ENCODE measurements around the gene ICAM2. TPM values are rescaled to one million over a fixed set of nuclear protein-coding genes. Genes with fewer than 3 reads are reported as not detected.

Gene ICAM2
- total RNA-seq, 1 donor from 2014 or later: not detected

GRCh38 chr17:64067657-64068056 is 47.2 kb upstream of the ICAM2 start:
- DNase-seq (ENCODE audit: low read depth) (peak; percentile 8), FAIRE-seq (no peak)
- peaks cover 5% of the 10 kb centered on the region for H3K36me3 ChIP-seq (ENCODE audit: insufficient read depth, low read length)
- H3K4me3 ChIP-seq (ENCODE audit: insufficient read depth, low read depth, low read length): no peak overlapping the region
- H3K79me2 ChIP-seq (ENCODE audit: insufficient read depth, low read length): no peaks in the 10 kb centered on the region
- H3K27ac ChIP-seq (ENCODE audit: low read depth, low read length): no peak overlapping the region
- no peak overlapping the region for H3K27ac Mint-ChIP-seq (ENCODE audit: unreplicated experiment)
- H3K9me3 Mint-ChIP-seq (ENCODE audit: unreplicated experiment): peaks cover 21% of the 10 kb centered on the region
- no peaks in the 10 kb centered on the region for H3K27me3 ChIP-seq (ENCODE audit: insufficient read depth, low read length)
- no peak overlapping the region for H3K9ac ChIP-seq (ENCODE audit: low read length)
- no peaks in the 10 kb centered on the region for H4K20me1 ChIP-seq (ENCODE audit: insufficient read depth, low read length)
- peaks cover 11% of the 10 kb centered on the region for H3K9me3 ChIP-seq (ENCODE audit: insufficient read depth, low read depth, low read length)
- no peak overlapping the region for H3K4me2 ChIP-seq (ENCODE audit: low read length)
- peaks cover 1% of the 10 kb centered on the region for H3K4me1 Mint-ChIP-seq (ENCODE audit: low read depth, unreplicated experiment)
- H2AFZ ChIP-seq (ENCODE audit: low read depth, low read length): no peak overlapping the region
- TF ChIP-seq CTCF (IDR thresholded peaks at IDR 0.05; ENCODE audit: insufficient read depth, low read depth, low read length): no peak
- no peaks in the 10 kb centered on the region for H3K4me1 ChIP-seq (ENCODE audit: insufficient read depth, low read length)
- no peaks in the 10 kb centered on the region for H3K27me3 Mint-ChIP-seq (ENCODE audit: low read depth, unreplicated experiment)
- peaks cover 66% of the 10 kb centered on the region for H3K36me3 Mint-ChIP-seq (ENCODE audit: low read depth, unreplicated experiment)
- no peak overlapping the region for H3K4me3 Mint-ChIP-seq (ENCODE audit: unreplicated experiment)

- peaks cover 1% of the 10 kb centered on the region for H3K4me1 Mint-ChIP-seq (ENCODE audit: low read depth, unreplicated experiment)
- Histone ChIP-seq H3K4me3 (ENCODE audit: insufficient read depth, low read depth, low read length) (no peak overlapping the region), H4K20me1 (ENCODE audit: insufficient read depth, low read length) (no peaks in the 10 kb centered on the region), H3K9me3 (ENCODE audit: insufficient read depth, low read depth, low read length) (peaks cover 11% of the 10 kb centered on the region), H2AFZ (ENCODE audit: low read depth, low read length) (no peak overlapping the region), H3K9ac (ENCODE audit: low read length) (no peak overlapping the region), H3K27me3 (ENCODE audit: insufficient read depth, low read length) (no peaks in the 10 kb centered on the region), H3K4me2 (ENCODE audit: low read length) (no peak overlapping the region), H3K27ac (ENCODE audit: low read depth, low read length) (no peak overlapping the region), H3K79me2 (ENCODE audit: insufficient read depth, low read length) (no peaks in the 10 kb centered on the region), H3K36me3 (ENCODE audit: insufficient read depth, low read length) (peaks cover 5% of the 10 kb centered on the region), H3K4me1 (ENCODE audit: insufficient read depth, low read length) (no peaks in the 10 kb centered on the region)
- TF ChIP-seq CTCF (IDR thresholded peaks at IDR 0.05; ENCODE audit: insufficient read depth, low read depth, low read length) (no peak), EZH2 (IDR thresholded peaks at IDR 0.05; ENCODE audit: insufficient read depth, low read length) (no peak)
- DNase-seq (ENCODE audit: low read depth) (no peak), FAIRE-seq (no peak)
- H3K27me3 Mint-ChIP-seq (ENCODE audit: low read depth, unreplicated experiment): no peaks in the 10 kb centered on the region
- H3K4me3 Mint-ChIP-seq (ENCODE audit: unreplicated experiment): no peak overlapping the region
- H3K36me3 Mint-ChIP-seq (ENCODE audit: low read depth, unreplicated experiment): peaks cover 60% of the 10 kb centered on the region
- no peak overlapping the region for H3K27ac Mint-ChIP-seq (ENCODE audit: unreplicated experiment)
- peaks cover 21% of the 10 kb centered on the region for H3K9me3 Mint-ChIP-seq (ENCODE audit: unreplicated experiment)
These were observed 46.3 kb upstream of the ICAM2 start for GRCh38 chr17:64066716-64067115.

DNA sequence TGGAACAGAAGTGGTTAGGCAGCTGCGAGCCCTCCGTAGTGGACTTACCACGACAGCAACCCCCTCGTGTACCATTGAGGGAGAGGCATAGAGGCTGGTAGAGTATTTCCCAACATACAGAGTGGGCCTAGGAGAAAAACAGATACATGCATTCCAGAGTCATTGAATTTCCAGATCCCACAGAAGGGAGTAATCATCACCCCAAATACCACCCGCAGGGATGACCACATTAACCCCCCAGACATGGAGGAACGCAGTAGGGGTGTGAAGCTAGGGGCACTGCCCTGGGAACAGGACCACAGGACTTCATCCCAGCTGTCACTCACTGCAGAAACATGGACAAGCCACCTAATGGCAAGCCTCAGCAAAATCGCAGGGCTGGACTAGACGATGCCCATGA is 44.7 kb upstream of the ICAM2 start:
- H2AFZ ChIP-seq (ENCODE audit: low read depth, low read length): no peak overlapping the region
- TF ChIP-seq CTCF (IDR thresholded peaks at IDR 0.05; ENCODE audit: insufficient read depth, low read depth, low read length) (no peak), EZH2 (IDR thresholded peaks at IDR 0.05; ENCODE audit: insufficient read depth, low read length) (no peak)
- H3K79me2 ChIP-seq (ENCODE audit: insufficient read depth, low read length): no peaks in the 10 kb centered on the region
- H3K27me3 ChIP-seq (ENCODE audit: insufficient read depth, low read length): no peaks in the 10 kb centered on the region
- DNase-seq (ENCODE audit: low read depth) (no peak), FAIRE-seq (no peak)
- H4K20me1 ChIP-seq (ENCODE audit: insufficient read depth, low read length): no peaks in the 10 kb centered on the region
- H3K36me3 Mint-ChIP-seq (ENCODE audit: low read depth, unreplicated experiment): peaks cover 53% of the 10 kb centered on the region
- no peak overlapping the region for H3K27ac Mint-ChIP-seq (ENCODE audit: unreplicated experiment)
- H3K4me2 ChIP-seq (ENCODE audit: low read length): no peak overlapping the region
- peaks cover 3% of the 10 kb centered on the region for H3K4me1 ChIP-seq (ENCODE audit: insufficient read depth, low read length)
- H3K9me3 Mint-ChIP-seq (ENCODE audit: unreplicated experiment): peaks cover 16% of the 10 kb centered on the region
- H3K36me3 ChIP-seq (ENCODE audit: insufficient read depth, low read length): peaks cover 5% of the 10 kb centered on the region
- H3K27ac ChIP-seq (ENCODE audit: low read depth, low read length): no peak overlapping the region
- peaks cover 11% of the 10 kb centered on the region for H3K9me3 ChIP-seq (ENCODE audit: insufficient read depth, low read depth, low read length)
- peaks cover 6% of the 10 kb centered on the region for H3K4me1 Mint-ChIP-seq (ENCODE audit: low read depth, unreplicated experiment)
- H3K4me3 ChIP-seq (ENCODE audit: insufficient read depth, low read depth, low read length): no peak overlapping the region
- no peak overlapping the region for H3K4me3 Mint-ChIP-seq (ENCODE audit: unreplicated experiment)
- no peaks in the 10 kb centered on the region for H3K27me3 Mint-ChIP-seq (ENCODE audit: low read depth, unreplicated experiment)
- no peak overlapping the region for H3K9ac ChIP-seq (ENCODE audit: low read length)
